Measurements from ENCODE around the gene ATP5F1E.

The ATP5F1E gene

GRCh38 chr20:59071216-59071615 lies 39.1 kb upstream of the ATP5F1E start:
- ChIA-PET POLR2A (no interaction called here), CTCF (interaction anchor here (1.1 kb wide), 1 partner anchor 18 kb away, joined by 3 read pairs; no protein-coding TSS in a partner anchor)
- Histone ChIP-seq H3K9me3 (ENCODE audit: control extremely low read depth in 1 of 5, control insufficient read depth in 4 of 5, insufficient read depth in 2 of 5, low read depth in 1 of 5, low read length in 4 of 5) (no peaks in the 10 kb centered on the region), H3K36me3 (ENCODE audit: control insufficient read depth in 4 of 4, insufficient read depth in 4 of 4, low read length in 3 of 4) (no peaks in the 10 kb centered on the region), H3K27ac (ENCODE audit: insufficient read depth in 1 of 2, low read depth in 1 of 2, low read length in 2 of 2, poor library complexity in 1 of 2, severe bottlenecking in 2 of 2) (no peak overlapping the region), H3K4me3 (ENCODE audit: control insufficient read depth in 1 of 7, extremely low read depth in 1 of 7, insufficient read depth in 4 of 7, low read depth in 2 of 7, low read length in 6 of 7) (no peak overlapping the region), H3K4me1 (ENCODE audit: control extremely low read depth in 1 of 4, control insufficient read depth in 4 of 4, insufficient read depth in 4 of 4, low read length in 3 of 4) (no peaks in the 10 kb centered on the region), H3K27me3 (replicated peaks in 2 of 5; ENCODE audit: control insufficient read depth in 4 of 5, insufficient read depth in 5 of 5, low read length in 4 of 5) (peaks cover 2 to 23% (median 10%) of the 10 kb centered on the region in 5 experiments)
- peak in 2 of 3 donors; percentile 40 to 57 for DNase-seq
- WGBS (ENCODE audit: insufficient coverage): no CpG with 5 or more reads among the region's 1 CpG

DNA sequence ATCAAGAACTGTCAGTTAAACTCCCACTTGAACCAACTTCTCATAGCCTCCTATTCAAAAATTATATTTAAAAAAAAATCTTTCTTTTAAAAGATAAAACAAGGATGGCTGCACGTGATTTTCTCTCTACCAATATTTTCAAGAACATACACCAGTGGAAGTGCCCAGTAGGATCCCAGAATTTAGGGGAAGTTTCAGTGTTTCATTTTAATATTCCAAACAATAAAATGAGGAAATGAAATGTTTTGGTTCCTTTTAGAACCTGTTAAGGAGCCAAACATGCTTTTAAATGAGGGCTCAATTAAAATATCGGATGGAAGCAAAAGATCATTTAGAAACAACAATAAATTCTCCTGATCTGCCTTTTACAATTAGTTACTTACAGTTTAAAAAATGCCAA lies 36.9 kb upstream of the ATP5F1E start:
- ChIA-PET CTCF (no interaction called here), POLR2A (no interaction called here)
- WGBS (ENCODE audit: insufficient coverage): no CpG with 5 or more reads among the region's 2 CpGs
- no peak for DNase-seq
- H3K27ac ChIP-seq (ENCODE audit: insufficient read depth in 1 of 2, low read depth in 1 of 2, low read length in 2 of 2, poor library complexity in 1 of 2, severe bottlenecking in 2 of 2): no peak overlapping the region
- no peaks in the 10 kb centered on the region for H3K36me3 ChIP-seq (ENCODE audit: control insufficient read depth in 4 of 4, insufficient read depth in 4 of 4, low read length in 3 of 4)
- peaks cover 0 to 12% (median 6%) of the 10 kb centered on the region in 5 experiments for H3K27me3 ChIP-seq (replicated peaks in 2 of 5; ENCODE audit: control insufficient read depth in 4 of 5, insufficient read depth in 5 of 5, low read length in 4 of 5)
- no peak overlapping the region for H3K4me3 ChIP-seq (ENCODE audit: control insufficient read depth in 1 of 7, extremely low read depth in 1 of 7, insufficient read depth in 4 of 7, low read depth in 2 of 7, low read length in 6 of 7)
- no peaks in the 10 kb centered on the region for H3K4me1 ChIP-seq (ENCODE audit: control extremely low read depth in 1 of 4, control insufficient read depth in 4 of 4, insufficient read depth in 4 of 4, low read length in 3 of 4)
- no peaks in the 10 kb centered on the region for H3K9me3 ChIP-seq (ENCODE audit: control extremely low read depth in 1 of 5, control insufficient read depth in 4 of 5, insufficient read depth in 2 of 5, low read depth in 1 of 5, low read length in 4 of 5)

GRCh38 chr20:59068534-59068933 lies 36.4 kb upstream of the ATP5F1E start:
- no peaks in the 10 kb centered on the region for H3K4me1 ChIP-seq (ENCODE audit: control extremely low read depth in 1 of 4, control insufficient read depth in 4 of 4, insufficient read depth in 4 of 4, low read length in 3 of 4)
- H3K27me3 ChIP-seq (replicated peaks in 2 of 5; ENCODE audit: control insufficient read depth in 4 of 5, insufficient read depth in 5 of 5, low read length in 4 of 5): peaks cover 0 to 9% (median 8%) of the 10 kb centered on the region in 5 experiments
- no peaks in the 10 kb centered on the region for H3K9me3 ChIP-seq (ENCODE audit: control extremely low read depth in 1 of 5, control insufficient read depth in 4 of 5, insufficient read depth in 2 of 5, low read depth in 1 of 5, low read length in 4 of 5)
- H3K27ac ChIP-seq (ENCODE audit: insufficient read depth in 1 of 2, low read depth in 1 of 2, low read length in 2 of 2, poor library complexity in 1 of 2, severe bottlenecking in 2 of 2): no peak overlapping the region
- no peaks in the 10 kb centered on the region for H3K36me3 ChIP-seq (ENCODE audit: control insufficient read depth in 4 of 4, insufficient read depth in 4 of 4, low read length in 3 of 4)
- WGBS (ENCODE audit: insufficient coverage): 92% methylated on average over 3 of the region's 4 CpGs
- ChIA-PET POLR2A (no interaction called here), CTCF (no interaction called here)
- no peak overlapping the region for H3K4me3 ChIP-seq (ENCODE audit: control insufficient read depth in 1 of 7, extremely low read depth in 1 of 7, insufficient read depth in 4 of 7, low read depth in 2 of 7, low read length in 6 of 7)
- DNase-seq: no peak

DNA sequence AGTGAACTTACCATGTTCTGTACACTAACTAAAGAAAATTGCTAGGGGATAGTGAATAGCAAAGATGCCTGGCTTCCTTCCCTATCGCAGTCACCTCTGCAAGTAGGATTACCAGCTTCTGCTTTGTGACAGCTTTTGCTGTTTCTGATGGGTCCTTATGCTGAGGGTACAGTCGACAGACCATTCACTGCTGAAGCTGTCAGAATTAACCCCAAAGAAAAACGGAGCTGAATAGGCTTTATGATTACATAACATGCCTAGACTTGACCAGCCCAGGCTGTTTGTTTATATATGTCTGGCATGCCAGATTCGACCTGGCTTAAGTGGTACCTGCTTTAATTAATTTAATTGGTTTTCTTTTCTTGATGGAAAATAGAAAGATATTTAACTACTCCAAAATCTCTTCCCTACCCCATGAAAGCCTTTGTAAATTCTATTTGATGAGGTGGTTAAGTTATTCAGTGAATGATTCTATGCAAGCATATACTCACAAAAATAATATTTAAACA lies 32.1 kb upstream of the ATP5F1E start:
- no peak for DNase-seq
- no CpG with 5 or more reads among the region's 4 CpGs for WGBS (ENCODE audit: insufficient coverage)
- Histone ChIP-seq H3K4me1 (ENCODE audit: control extremely low read depth in 1 of 4, control insufficient read depth in 4 of 4, insufficient read depth in 4 of 4, low read length in 3 of 4) (no peaks in the 10 kb centered on the region), H3K36me3 (ENCODE audit: control insufficient read depth in 4 of 4, insufficient read depth in 4 of 4, low read length in 3 of 4) (no peaks in the 10 kb centered on the region), H3K4me3 (ENCODE audit: control insufficient read depth in 1 of 7, extremely low read depth in 1 of 7, insufficient read depth in 4 of 7, low read depth in 2 of 7, low read length in 6 of 7) (no peak overlapping the region), H3K27ac (ENCODE audit: insufficient read depth in 1 of 2, low read depth in 1 of 2, low read length in 2 of 2, poor library complexity in 1 of 2, severe bottlenecking in 2 of 2) (no peak overlapping the region), H3K27me3 (replicated peaks in 2 of 5; ENCODE audit: control insufficient read depth in 4 of 5, insufficient read depth in 5 of 5, low read length in 4 of 5) (peaks cover 0 to 8% (median 5%) of the 10 kb centered on the region in 5 experiments), H3K9me3 (ENCODE audit: control extremely low read depth in 1 of 5, control insufficient read depth in 4 of 5, insufficient read depth in 2 of 5, low read depth in 1 of 5, low read length in 4 of 5) (no peaks in the 10 kb centered on the region)
- ChIA-PET POLR2A (no interaction called here), CTCF (interaction anchor here (0.6 to 0.7 kb wide), 2 partner anchors 143 to 204 kb away, joined by 3 read pairs; no protein-coding TSS in a partner anchor)

GRCh38 chr20:59063358-59064213 lies 31.5 kb upstream of the ATP5F1E start:
- no peaks in the 10 kb centered on the region for H3K4me1 ChIP-seq (ENCODE audit: control extremely low read depth in 1 of 4, control insufficient read depth in 4 of 4, insufficient read depth in 4 of 4, low read length in 3 of 4)
- no peaks in the 10 kb centered on the region for H3K9me3 ChIP-seq (ENCODE audit: control extremely low read depth in 1 of 5, control insufficient read depth in 4 of 5, insufficient read depth in 2 of 5, low read depth in 1 of 5, low read length in 4 of 5)
- no peak overlapping the region for H3K27ac ChIP-seq (ENCODE audit: insufficient read depth in 1 of 2, low read depth in 1 of 2, low read length in 2 of 2, poor library complexity in 1 of 2, severe bottlenecking in 2 of 2)
- no peak overlapping the region for H3K4me3 ChIP-seq (ENCODE audit: control insufficient read depth in 1 of 7, extremely low read depth in 1 of 7, insufficient read depth in 4 of 7, low read depth in 2 of 7, low read length in 6 of 7)
- no peaks in the 10 kb centered on the region for H3K36me3 ChIP-seq (ENCODE audit: control insufficient read depth in 4 of 4, insufficient read depth in 4 of 4, low read length in 3 of 4)
- peaks cover 0 to 8% (median 5%) of the 10 kb centered on the region in 5 experiments for H3K27me3 ChIP-seq (replicated peaks in 2 of 5; ENCODE audit: control insufficient read depth in 4 of 5, insufficient read depth in 5 of 5, low read length in 4 of 5)
- ChIA-PET CTCF (interaction anchor here (0.6 to 0.7 kb wide), 2 partner anchors 144 to 203 kb away, joined by 3 read pairs; no protein-coding TSS in a partner anchor), POLR2A (no interaction called here)
- WGBS (ENCODE audit: insufficient coverage): 83% methylated on average over 20 of the region's 22 CpGs
- DNase-seq: no peak

GRCh38 chr20:59062081-59062480 lies 29.9 kb upstream of the ATP5F1E start:
- CTCF ChIA-PET: no interaction called here
- Histone ChIP-seq H3K9me3 (ENCODE audit: control extremely low read depth in 1 of 5, control insufficient read depth in 4 of 5, insufficient read depth in 2 of 5, low read depth in 1 of 5, low read length in 4 of 5) (no peaks in the 10 kb centered on the region), H3K36me3 (ENCODE audit: control insufficient read depth in 4 of 4, insufficient read depth in 4 of 4, low read length in 3 of 4) (no peaks in the 10 kb centered on the region), H3K4me1 (ENCODE audit: control extremely low read depth in 1 of 4, control insufficient read depth in 4 of 4, insufficient read depth in 4 of 4, low read length in 3 of 4) (no peaks in the 10 kb centered on the region), H3K4me3 (ENCODE audit: control insufficient read depth in 1 of 7, extremely low read depth in 1 of 7, insufficient read depth in 4 of 7, low read depth in 2 of 7, low read length in 6 of 7) (no peak overlapping the region), H3K27me3 (replicated peaks in 2 of 5; ENCODE audit: control insufficient read depth in 4 of 5, insufficient read depth in 5 of 5, low read length in 4 of 5) (peaks cover 0 to 8% (median 5%) of the 10 kb centered on the region in 5 experiments), H3K27ac (ENCODE audit: insufficient read depth in 1 of 2, low read depth in 1 of 2, low read length in 2 of 2, poor library complexity in 1 of 2, severe bottlenecking in 2 of 2) (no peak overlapping the region)
- WGBS (ENCODE audit: insufficient coverage): 94% methylated on average over 3 of the region's 4 CpGs
- no peak for DNase-seq
- POLR2A ChIA-PET: no interaction called here

DNA sequence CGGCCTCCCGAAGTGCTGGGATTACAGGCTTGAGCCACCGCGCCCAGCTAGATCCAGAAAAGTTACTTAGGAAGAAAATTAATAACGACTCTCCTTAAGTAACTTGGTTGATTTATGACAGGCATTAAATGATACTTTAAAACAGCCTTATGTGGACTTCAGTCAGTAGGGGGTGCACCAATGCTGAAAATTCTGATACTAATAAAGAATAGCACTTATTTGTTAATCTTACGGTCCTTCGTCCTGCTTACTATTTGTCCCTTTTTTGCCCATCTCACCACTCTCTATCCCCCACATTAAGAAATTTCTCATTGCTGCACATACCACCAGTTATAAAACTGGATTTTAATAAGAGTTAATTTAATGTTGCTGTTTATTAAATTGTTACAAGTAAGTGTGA lies 23.2 kb upstream of the ATP5F1E start:
- no peaks in the 10 kb centered on the region for H3K36me3 ChIP-seq (ENCODE audit: control insufficient read depth in 4 of 4, insufficient read depth in 4 of 4, low read length in 3 of 4)
- 100% methylated on average over 2 of the region's 7 CpGs for WGBS (ENCODE audit: insufficient coverage)
- H3K27me3 ChIP-seq (replicated peaks in 2 of 5; ENCODE audit: control insufficient read depth in 4 of 5, insufficient read depth in 5 of 5, low read length in 4 of 5): peaks cover 0 to 7% (median 0%) of the 10 kb centered on the region in 5 experiments
- H3K4me3 ChIP-seq (ENCODE audit: control insufficient read depth in 1 of 7, extremely low read depth in 1 of 7, insufficient read depth in 4 of 7, low read depth in 2 of 7, low read length in 6 of 7): no peak overlapping the region
- H3K4me1 ChIP-seq (ENCODE audit: control extremely low read depth in 1 of 4, control insufficient read depth in 4 of 4, insufficient read depth in 4 of 4, low read length in 3 of 4): no peaks in the 10 kb centered on the region
- DNase-seq: peak; percentile 31 to 56 (median 48)
- H3K27ac ChIP-seq (ENCODE audit: insufficient read depth in 1 of 2, low read depth in 1 of 2, low read length in 2 of 2, poor library complexity in 1 of 2, severe bottlenecking in 2 of 2): no peak overlapping the region
- ChIA-PET POLR2A (no interaction called here), CTCF (interaction anchor here (1.0 to 1.4 kb wide), 2 partner anchors 12 to 152 kb away, joined by 3 to 4 read pairs; no protein-coding TSS in a partner anchor)
- H3K9me3 ChIP-seq (ENCODE audit: control extremely low read depth in 1 of 5, control insufficient read depth in 4 of 5, insufficient read depth in 2 of 5, low read depth in 1 of 5, low read length in 4 of 5): no peaks in the 10 kb centered on the region
